GM18498 (cell line): ENCODE results near the gene LARP6.
"Not testable (repeated sequence)": the region's sequence is repeated elsewhere in the genome, so short reads cannot be mapped to it uniquely, and the experiment has no call there.

Experiments
- ATAC-seq: cut with Tn5 transposase; IDR thresholded peaks from one replicate; pipeline ENCODE4 v1.9.1; 2021; ENCODE audit warnings: mild to moderate bottlenecking, moderate library complexity; ENCODE audit not compliant: unreplicated experiment

LARP6 gene

DNA sequence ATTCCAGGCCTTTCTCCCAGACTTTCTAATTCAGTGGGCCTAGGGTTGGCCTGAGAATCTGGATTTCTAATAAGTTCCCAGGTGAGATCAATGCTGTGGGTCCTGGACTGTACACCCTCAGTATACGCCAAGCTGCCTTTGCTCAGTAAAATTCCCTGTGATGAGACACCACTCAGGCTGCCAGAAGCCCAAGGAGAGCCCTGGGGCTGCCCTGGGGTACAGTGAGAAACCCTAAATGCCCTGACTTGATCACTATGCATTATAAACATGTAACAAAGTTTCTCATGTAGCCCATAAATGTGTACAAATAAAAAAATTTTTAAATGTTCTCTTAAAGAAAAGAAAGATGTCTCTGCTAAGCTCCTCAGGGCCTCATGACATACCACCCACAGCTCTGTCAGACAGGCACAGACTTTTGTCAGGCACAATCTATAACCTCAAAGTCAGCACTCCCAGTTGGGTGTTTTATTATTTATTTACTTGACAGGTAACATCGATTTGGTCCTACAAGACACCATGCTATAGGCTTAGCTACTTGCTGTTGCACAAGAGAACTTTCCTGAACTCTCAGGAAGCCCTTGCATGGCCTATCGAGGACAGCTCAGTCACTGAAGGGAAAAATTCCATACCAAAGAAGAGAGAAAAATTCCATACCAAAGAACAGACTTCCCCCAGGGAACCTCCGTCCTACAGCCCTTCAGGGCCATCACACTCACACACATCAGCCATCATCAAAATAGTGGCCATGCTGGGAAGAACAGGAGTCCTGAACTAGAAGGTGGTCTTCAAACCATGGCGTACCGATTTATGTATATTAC lies 22.7 kb downstream of the LARP6 start:
- ATAC-seq: no peak

- no peak for ATAC-seq
Measured at GRCh38 chr15:70830615-70831014, 23.3 kb downstream of the LARP6 start.

GRCh38 chr15:70829371-70830166 lies 24.4 kb downstream of the LARP6 start:
- ATAC-seq: no peak

DNA sequence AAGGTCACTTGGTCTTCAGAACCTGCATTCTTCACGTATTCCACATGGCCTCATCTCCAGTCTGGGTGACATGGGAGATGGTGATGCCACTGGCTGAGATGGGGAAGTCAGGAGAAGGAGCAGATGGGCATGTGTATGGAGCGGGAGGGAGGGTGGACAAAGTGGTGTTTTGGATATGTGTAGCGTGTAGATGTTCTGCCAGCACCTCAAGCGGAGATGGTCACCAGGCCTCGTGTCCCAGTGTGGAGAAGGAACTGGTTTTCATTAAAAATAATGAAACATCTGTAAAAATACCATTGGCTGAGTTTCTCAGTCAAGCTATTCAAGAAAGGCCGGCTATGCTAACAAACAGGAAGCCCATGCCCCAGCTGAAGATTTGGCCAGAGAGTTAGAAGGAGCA lies 26.2 kb downstream of the LARP6 start:
- no peak for ATAC-seq

GRCh38 chr15:70826634-70827033 lies 27.3 kb downstream of the LARP6 start:
- ATAC-seq: no peak

DNA sequence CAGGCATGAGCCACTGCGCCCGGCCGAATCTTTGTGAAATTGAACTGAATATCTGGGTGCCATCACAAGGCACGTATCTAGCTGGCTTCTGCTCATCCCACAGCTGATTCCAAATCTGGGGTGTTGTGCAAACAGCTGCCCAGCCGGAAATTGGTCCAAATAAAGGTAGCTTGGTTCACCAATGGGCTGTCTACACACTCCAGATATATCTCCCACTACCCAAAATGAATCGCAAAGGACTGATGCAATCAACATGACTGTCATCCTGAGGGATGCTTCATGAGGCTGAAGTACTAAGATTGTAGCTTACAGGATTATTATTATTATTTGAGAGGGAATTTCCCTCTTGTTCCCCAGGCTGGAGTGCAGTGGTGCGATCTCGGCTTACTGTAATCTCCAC lies 28.1 kb downstream of the LARP6 start:
- ATAC-seq: no peak

DNA sequence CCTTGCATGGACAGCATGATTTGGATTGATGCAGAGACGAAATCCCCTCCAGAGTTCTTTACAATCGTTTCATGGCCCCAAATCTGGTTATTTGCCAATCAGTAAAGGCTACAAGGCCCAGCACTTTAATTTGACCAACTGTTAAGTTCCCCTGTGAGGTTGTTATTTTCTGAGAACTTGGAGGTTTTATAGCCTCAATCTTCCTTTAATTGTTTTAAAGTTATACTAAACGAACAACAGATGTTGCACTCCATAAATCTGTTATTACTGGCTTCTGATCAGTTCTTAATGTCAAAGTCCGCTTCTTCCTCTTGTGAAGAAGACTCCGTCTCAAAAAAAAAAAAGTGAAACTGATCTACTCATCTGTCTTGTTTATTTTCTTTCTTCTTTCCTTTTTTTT lies 30.8 kb downstream of the LARP6 start:
- ATAC-seq: no peak

- ATAC-seq: no peak
Measured at GRCh38 chr15:70820214-70820613, 33.7 kb downstream of the LARP6 start.

GRCh38 chr15:70818580-70818979 lies 35.4 kb downstream of the LARP6 start:
- ATAC-seq: no peak

DNA sequence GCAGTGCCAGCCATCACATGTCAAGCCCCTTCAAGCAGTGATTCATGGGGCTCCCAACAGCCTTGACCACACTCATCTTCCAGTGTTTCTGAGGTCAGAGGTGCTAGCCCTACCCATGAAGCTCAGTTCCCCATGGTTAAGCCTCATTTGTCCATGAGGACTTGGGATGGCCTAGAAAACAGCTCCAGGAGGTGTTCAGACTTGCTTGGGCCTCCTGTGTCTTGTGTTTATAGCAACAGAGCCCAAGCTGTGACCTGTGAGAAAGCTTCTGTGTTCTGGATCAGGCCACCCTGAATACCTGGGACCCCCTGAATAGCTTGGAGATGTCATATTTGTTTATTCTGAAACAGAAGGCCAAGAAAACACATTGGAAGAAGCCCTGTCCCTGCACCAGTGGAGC lies 36.7 kb downstream of the LARP6 start:
- no peak for ATAC-seq

DNA sequence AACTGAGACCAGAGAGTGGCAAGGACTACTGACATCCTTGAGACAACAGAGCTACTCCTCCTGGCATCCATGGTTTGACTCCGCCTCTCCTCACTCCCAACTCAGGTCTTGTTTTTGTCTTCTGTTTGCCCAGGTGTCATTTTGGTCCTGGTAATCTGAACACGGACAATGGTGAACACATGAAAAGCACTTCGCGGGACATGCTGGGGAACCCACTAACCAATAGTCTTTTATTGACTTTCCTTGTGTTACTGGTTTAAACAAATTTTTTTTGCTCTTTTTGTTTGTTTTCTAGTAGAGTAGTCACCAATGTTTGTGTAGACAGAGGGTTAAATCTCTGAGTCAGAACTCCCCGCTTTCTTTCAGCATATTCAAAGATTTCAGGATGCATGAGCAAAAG lies 38.4 kb downstream of the LARP6 start:
- no peak for ATAC-seq

DNA sequence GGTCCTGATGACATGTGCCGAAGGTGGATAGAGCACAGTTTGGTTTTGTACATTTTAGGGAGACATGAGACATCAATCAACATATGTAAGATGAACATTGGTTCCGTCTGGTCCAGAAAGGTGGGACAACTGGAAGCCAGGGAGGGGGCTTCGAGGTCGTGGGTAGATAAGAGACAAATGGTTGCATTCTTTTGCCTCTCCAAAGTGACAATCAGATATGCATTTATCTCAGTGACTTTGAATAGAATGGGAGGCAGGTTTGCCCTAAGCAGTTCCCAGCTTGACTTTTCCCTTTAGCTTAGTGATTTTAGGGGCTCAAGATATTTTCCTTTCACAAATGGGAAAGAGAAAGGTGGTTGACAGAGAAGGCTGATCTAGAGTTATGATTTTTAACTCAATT lies 38.9 kb downstream of the LARP6 start:
- not testable (repeated sequence) for ATAC-seq

GRCh38 chr15:70812827-70813364 lies 41.1 kb downstream of the LARP6 start:
- no peak for ATAC-seq

- ATAC-seq: no peak
Measured at GRCh38 chr15:70810916-70811578, 42.9 kb downstream of the LARP6 start.

DNA sequence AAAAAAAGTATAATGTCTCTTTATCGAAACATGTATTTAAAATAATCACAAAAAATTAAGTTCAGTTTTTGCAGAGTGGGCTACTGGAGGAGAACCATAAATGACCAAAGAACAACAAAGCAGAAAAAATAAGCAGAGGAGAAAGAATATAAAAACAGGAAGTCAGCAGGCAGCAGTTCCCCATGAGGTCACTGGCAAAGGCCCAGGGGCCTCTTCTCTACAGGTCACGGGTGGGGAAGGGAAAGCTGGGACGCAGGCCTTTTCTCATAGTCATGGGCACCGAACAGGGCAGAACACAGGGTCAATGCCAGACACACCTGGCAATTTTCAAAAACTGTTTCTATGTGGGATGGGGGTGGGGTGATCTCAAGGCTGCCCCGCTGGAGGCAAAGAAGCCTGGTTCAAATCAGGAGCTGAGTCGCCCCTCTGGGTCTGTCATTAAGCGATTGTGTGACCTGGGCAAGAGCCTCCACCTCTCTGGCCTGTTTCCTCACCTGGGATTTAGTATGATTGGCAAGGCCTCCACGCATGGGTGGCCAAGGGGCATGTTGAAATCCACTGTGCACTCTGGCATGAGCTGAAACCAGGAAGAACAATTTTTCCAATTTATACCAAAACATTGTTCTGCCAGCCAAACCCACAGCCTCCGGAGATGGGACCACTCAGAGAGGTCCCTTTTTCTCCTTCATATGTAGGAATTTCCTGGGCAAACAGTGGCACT lies 46.8 kb downstream of the LARP6 start:
- no peak for ATAC-seq

- ATAC-seq: not testable (repeated sequence)
Measured at GRCh38 chr15:70804388-70804787, 49.6 kb downstream of the LARP6 start.

DNA sequence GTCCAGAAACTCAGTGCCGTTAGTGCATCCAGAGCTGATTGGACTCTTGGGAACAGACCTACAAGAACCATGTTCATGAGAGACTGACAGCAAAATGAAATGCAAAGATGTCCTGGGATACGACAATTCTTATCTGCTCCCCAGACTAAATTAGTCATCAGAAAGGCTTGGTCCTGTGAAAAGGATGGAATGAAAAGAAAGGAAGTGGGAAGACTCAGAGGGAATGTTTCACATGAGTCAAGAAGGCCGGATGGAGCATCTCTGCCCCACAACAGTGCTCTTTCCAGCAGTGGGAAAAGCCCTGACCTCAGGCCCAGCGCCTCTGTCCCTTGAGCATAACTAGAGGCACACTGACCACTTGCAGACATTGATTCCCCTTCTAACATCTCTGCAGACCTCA lies 51.3 kb downstream of the LARP6 start:
- ATAC-seq: no peak

DNA sequence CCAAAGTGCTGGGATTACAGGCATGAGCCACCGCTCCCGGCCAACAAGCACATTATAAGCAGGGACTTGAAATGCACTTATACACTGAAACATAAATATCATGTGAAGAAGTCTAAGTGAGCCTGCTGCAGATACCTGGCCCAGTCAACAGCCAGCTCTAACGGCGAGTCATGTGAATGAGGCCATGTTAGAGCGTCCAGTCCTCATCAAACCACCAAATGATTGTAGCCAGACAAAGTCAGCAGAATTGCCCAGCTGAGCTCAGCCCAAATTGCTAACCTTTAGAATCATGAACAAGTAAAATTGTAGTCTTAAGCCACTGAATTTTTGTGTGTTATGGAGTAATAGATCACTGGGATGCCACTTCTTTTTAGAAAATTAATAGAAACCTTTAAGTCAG lies 52.8 kb downstream of the LARP6 start:
- ATAC-seq: no peak

DNA sequence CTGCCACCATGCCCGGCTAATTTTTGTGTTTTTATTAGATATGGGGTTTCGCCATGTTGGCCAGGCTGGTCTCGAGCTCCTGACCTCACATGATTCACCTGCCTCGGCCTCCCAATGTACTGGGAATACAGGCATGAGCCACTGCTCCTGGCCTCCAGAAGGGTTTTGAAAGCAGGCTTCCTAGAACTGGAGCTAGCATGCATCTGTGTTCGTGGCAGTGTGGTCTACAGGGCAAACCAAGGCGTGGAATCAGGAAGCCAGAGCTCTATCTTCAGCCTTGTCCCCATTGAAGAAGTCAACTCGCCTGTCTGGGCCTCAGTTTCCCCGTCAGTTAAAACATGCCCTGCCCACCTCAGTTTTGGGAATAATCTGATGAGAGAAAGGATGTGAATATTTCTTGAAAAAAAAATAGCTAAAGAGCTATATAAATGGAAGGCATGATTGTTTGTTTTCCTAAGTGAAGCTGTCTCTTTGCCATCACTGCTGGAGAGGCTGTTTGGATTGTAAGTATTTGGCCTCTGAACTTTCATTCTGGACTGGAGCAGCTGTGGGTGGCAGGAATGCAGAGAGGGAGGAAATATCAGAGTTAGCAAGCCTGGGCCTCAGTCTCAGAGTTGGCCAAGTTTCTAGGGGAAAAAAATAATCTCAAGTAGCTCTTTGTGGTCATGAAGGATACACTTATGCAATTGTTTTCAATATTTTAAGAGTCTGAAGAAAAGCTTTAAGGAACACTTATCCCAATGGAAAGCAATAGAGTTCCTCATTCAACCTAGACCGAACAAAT lies 54.1 kb downstream of the LARP6 start:
- ATAC-seq: no peak

DNA sequence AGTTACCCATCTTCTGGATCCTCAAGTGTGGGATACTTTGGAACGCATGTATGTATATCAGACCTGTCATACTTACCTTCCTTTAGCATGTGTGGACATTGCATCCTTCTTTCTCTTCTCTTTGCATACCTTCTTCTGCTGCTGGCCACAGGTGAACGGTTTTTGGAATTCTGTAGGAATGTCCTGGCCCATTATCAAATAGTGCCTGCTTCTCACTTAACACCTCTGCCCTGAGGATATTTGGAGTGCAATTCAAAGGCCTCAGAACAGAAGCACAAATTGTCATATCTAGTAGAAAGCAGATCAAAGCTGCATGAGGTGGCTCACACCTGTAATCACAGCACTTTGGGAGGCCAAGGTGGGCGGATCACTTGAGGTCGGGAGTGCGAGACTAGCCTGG lies 56.5 kb downstream of the LARP6 start:
- ATAC-seq: no peak
